HEK293T (cell line): ENCODE measurements around the gene TBCC.

Experiments
- ARNT ChIP-seq: fragments of 450-650 bp; IDR thresholded peaks from 2 replicates; pipeline ENCODE4 v1.6.1; 2017; ENCODE audit warnings: mild to moderate bottlenecking
- BHLHE40 ChIP-seq: fragments of 450-650 bp; IDR thresholded peaks from 2 replicates; pipeline ENCODE4 v1.6.1; 2016; ENCODE audit warnings: mild to moderate bottlenecking, moderate library complexity, borderline replicate concordance
- CTBP1 ChIP-seq: fragments of 450-650 bp; IDR thresholded peaks from 2 replicates; pipeline ENCODE4 v1.6.1; 2016; ENCODE audit warnings: borderline replicate concordance
- FOXM1 ChIP-seq: fragments of 450-650 bp; IDR thresholded peaks from 2 replicates; pipeline ENCODE4 v1.6.1; 2017; ENCODE audit warnings: mild to moderate bottlenecking, borderline replicate concordance
- HDGF ChIP-seq: fragments of 450-650 bp; IDR thresholded peaks from 2 replicates; pipeline ENCODE4 v1.6.1; 2017; ENCODE audit warnings: antibody characterized with exemption, borderline replicate concordance
- L3MBTL2 ChIP-seq: fragments of 450-650 bp; conservative IDR thresholded peaks from 2 replicates; pipeline ENCODE4 v1.6.1; 2016; ENCODE audit warnings: mild to moderate bottlenecking
- LEF1 ChIP-seq: fragments of 450-650 bp; IDR thresholded peaks from 2 replicates; pipeline ENCODE4 v1.6.1; 2017; ENCODE audit warnings: mild to moderate bottlenecking, borderline replicate concordance
- PKNOX1 ChIP-seq: fragments of 450-650 bp; IDR thresholded peaks from 2 replicates; pipeline ENCODE4 v1.6.1; 2016
- SP1 ChIP-seq: fragments of 450-650 bp; IDR thresholded peaks from 2 replicates; pipeline ENCODE4 v1.6.1; 2017
- TARDBP ChIP-seq: fragments of 450-650 bp; IDR thresholded peaks from 2 replicates; pipeline ENCODE4 v1.6.1; 2016

DNA sequence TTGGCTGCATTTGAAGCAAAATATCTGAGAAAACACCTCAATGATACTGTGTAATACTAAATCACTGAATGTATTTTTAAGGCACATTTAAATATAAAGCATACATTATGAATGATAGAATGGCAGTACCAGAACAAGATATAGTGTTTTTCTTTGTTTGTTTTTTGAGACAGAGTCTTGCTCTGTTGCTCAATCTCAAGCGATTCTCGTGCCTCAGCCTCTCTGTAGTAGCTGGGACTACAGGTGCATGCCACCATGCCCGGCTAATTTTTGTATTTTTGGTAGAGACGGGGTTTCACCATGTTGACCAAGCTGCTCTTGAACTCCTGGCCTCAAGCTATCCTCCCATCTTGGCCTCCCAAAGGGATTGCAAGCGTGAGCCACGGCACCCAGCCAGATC lies 33.6 kb upstream of the TBCC start:
- TF ChIP-seq ARNT, result no peak
- no peak for TF ChIP-seq FOXM1
- TF ChIP-seq PKNOX1, result no peak
- TF ChIP-seq SP1, result no peak
- TF ChIP-seq BHLHE40, result no peak
- TF ChIP-seq L3MBTL2, result no peak
- TF ChIP-seq TARDBP, result no peak
- no peak for TF ChIP-seq CTBP1
- TF ChIP-seq HDGF, result no peak
- TF ChIP-seq LEF1, result no peak
